Hepatocyte (in vitro differentiated cells): Measurements from ENCODE around the gene CCDC167. TPM values are rescaled to one million over a fixed set of nuclear protein-coding genes. Genes with fewer than 3 reads are reported as not detected.

Source experiments
- DNase-seq: peaks from one replicate; pipeline ENCODE4 v3.0.0-alpha.2; 2016; ENCODE audit warnings: low spot score
- H2AFZ ChIP-seq: fragments of 200-600 bp; sonication (generic); 2 replicates; pipeline ENCODE4 v1.6.0; 2016; ENCODE audit warnings: antibody characterized with exemption, mild to moderate bottlenecking
- H3K27ac ChIP-seq: fragments of 200-600 bp; sonication (generic); 2 replicates; pipeline ENCODE4 v1.5.1; 2016; ENCODE audit warnings: mild to moderate bottlenecking
- H3K27me3 ChIP-seq: fragments of 200-600 bp; sonication (generic); 2 replicates; pipeline ENCODE4 v1.6.1; 2016
- H3K36me3 ChIP-seq: fragments of 200-600 bp; sonication (generic); replicated peaks from 2 replicates; pipeline ENCODE4 v1.5.1; 2016; ENCODE audit warnings: low read depth; ENCODE audit not compliant: insufficient read depth
- H3K4me1 ChIP-seq: fragments of 200-600 bp; sonication (generic); 2 replicates; pipeline ENCODE4 v1.5.1; 2016; ENCODE audit warnings: mild to moderate bottlenecking, moderate library complexity; ENCODE audit not compliant: insufficient read depth
- H3K4me2 ChIP-seq: fragments of 200-600 bp; sonication (generic); 2 replicates; pipeline ENCODE4 v1.6.0; 2016
- H3K4me3 ChIP-seq: fragments of 200-600 bp; sonication (generic); 2 replicates; pipeline ENCODE4 v1.5.1; 2016; ENCODE audit warnings: mild to moderate bottlenecking
- H3K79me2 ChIP-seq: fragments of 200-600 bp; sonication (generic); 2 replicates; pipeline ENCODE4 v1.6.0; 2017; ENCODE audit warnings: mild to moderate bottlenecking
- H3K9me2 ChIP-seq: fragments of 200-600 bp; sonication (generic); replicated peaks from 2 replicates; pipeline ENCODE4 v1.6.0; 2017; ENCODE audit warnings: mild to moderate bottlenecking; ENCODE audit not compliant: insufficient read depth
- H3K9me3 ChIP-seq: fragments of 200-600 bp; sonication (generic); 2 replicates; pipeline ENCODE4 v1.5.1; 2016; ENCODE audit warnings: low read depth, mild to moderate bottlenecking
- H4K20me1 ChIP-seq: fragments of 200-600 bp; sonication (generic); 2 replicates; pipeline ENCODE4 v1.6.0; 2016; ENCODE audit warnings: mild to moderate bottlenecking; ENCODE audit not compliant: insufficient read depth, poor library complexity, severe bottlenecking
- CTCF ChIP-seq: fragments of 200-600 bp; sonication (generic); IDR thresholded peaks from 2 replicates; pipeline ENCODE4 v1.5.1; 2016; ENCODE audit warnings: antibody characterized with exemption, mild to moderate bottlenecking; ENCODE audit not compliant: poor library complexity
- EZH2 ChIP-seq: fragments of 200-600 bp; sonication (generic); IDR thresholded peaks from 2 replicates; pipeline ENCODE4 v1.6.1; 2016; ENCODE audit warnings: antibody characterized with exemption, mild to moderate bottlenecking, borderline replicate concordance
- EZH2phosphoT487 ChIP-seq: fragments of 200-600 bp; sonication (generic); IDR thresholded peaks from one replicate; pipeline ENCODE4 v1.6.1; 2018; ENCODE audit warnings: antibody characterized with exemption, mild to moderate bottlenecking, low read depth, moderate library complexity; ENCODE audit not compliant: unreplicated experiment, severe bottlenecking
- WGBS: methylation state at CpG from one replicate; pipeline ENCODE4 v1.1.6; 2016; ENCODE audit warnings: low lambda C conversion rate; ENCODE audit errors: missing lambda C conversion rate; 5-methylcytosine and 5-hydroxymethylcytosine counted together
- polyA plus RNA-seq: library from polyadenylated mRNA; unstranded; fragments of >200 nt; fragmentation: Nextera tagmentation; extraction: Ambion mirVana; gene quantifications from 2 replicates; pipeline ENCODE4 v1.2.1, GENCODE V29; 2016
- total RNA-seq: library from RNA; depleted of rRNA; stranded (reverse); fragments of >200 nt; gene quantifications from 2 replicates; pipeline ENCODE4 v1.2.3, GENCODE V29; 2014

The CCDC167 gene
- total and polyA plus RNA-seq, 2 experiments from 2014 or later, result 32.5 to 66.1 TPM

GRCh38 chr6:37477656-37478435 lies 21.8 kb downstream of the CCDC167 start:
- Histone ChIP-seq H3K36me3 (no peaks in the 10 kb centered on the region), H4K20me1 (no peaks in the 10 kb centered on the region), H3K4me1 (no peaks in the 10 kb centered on the region), H3K4me2 (no peak overlapping the region), H3K9me2 (no peaks in the 10 kb centered on the region), H3K9me3 (no peaks in the 10 kb centered on the region), H3K27me3 (no peaks in the 10 kb centered on the region), H3K4me3 (no peak overlapping the region), H3K79me2 (no peaks in the 10 kb centered on the region), H2AFZ (no peak overlapping the region), H3K27ac (no peak overlapping the region)
- WGBS, result 94% methylated on average over 18 of the region's 18 CpGs
- no peak for DNase-seq
- TF ChIP-seq EZH2 (no peak), EZH2phosphoT487 (no peak), CTCF (no peak)

- TF ChIP-seq CTCF, result no peak
- TF ChIP-seq EZH2phosphoT487, result no peak
- no peak for TF ChIP-seq EZH2
- H3K27me3 ChIP-seq, result no peaks in the 10 kb centered on the region
- H3K36me3 ChIP-seq, result no peaks in the 10 kb centered on the region
These were observed 22.5 kb downstream of the CCDC167 start for GRCh38 chr6:37477191-37477590.

GRCh38 chr6:37474316-37474715 lies 25.4 kb downstream of the CCDC167 start:
- no peak for DNase-seq
- Histone ChIP-seq H3K9me2 (no peaks in the 10 kb centered on the region), H4K20me1 (no peaks in the 10 kb centered on the region), H3K4me3 (no peak overlapping the region), H3K27me3 (no peaks in the 10 kb centered on the region), H3K9me3 (no peaks in the 10 kb centered on the region), H3K4me1 (no peaks in the 10 kb centered on the region), H3K4me2 (no peak overlapping the region), H3K79me2 (no peaks in the 10 kb centered on the region), H3K36me3 (no peaks in the 10 kb centered on the region), H2AFZ (no peak overlapping the region), H3K27ac (no peak overlapping the region)
- 99% methylated on average over 4 of the region's 4 CpGs for WGBS
- TF ChIP-seq EZH2phosphoT487, result no peak
- no peak for TF ChIP-seq CTCF
- no peak for TF ChIP-seq EZH2

More at GRCh38 chr6:37477191-37477590, 22.5 kb downstream of the CCDC167 start:
- no peaks in the 10 kb centered on the region for H3K9me3 ChIP-seq
- WGBS, result 97% methylated on average over 3 of the region's 3 CpGs
- no peak overlapping the region for H2AFZ ChIP-seq
- H4K20me1 ChIP-seq, result no peaks in the 10 kb centered on the region
- H3K4me1 ChIP-seq, result no peaks in the 10 kb centered on the region
- H3K4me3 ChIP-seq, result no peak overlapping the region
- H3K4me2 ChIP-seq, result no peak overlapping the region
- no peak for DNase-seq
- no peaks in the 10 kb centered on the region for H3K9me2 ChIP-seq
- H3K79me2 ChIP-seq, result no peaks in the 10 kb centered on the region
- no peak overlapping the region for H3K27ac ChIP-seq
